Smooth muscle cell of the pulmonary artery (primary cell): ENCODE data around the gene MYO5A. TPM values are rescaled to one million over a fixed set of nuclear protein-coding genes. Genes with fewer than 3 reads are reported as not detected.

Experiments
- total RNA-seq: library from RNA; depleted of rRNA; stranded (reverse); fragments of >200 nt; gene quantifications from 2 replicates; pipeline ENCODE4 v1.2.3, GENCODE V29; 2014

MYO5A gene
- 53.4 and 81.6 TPM in 2 replicates for total RNA-seq

DNA sequence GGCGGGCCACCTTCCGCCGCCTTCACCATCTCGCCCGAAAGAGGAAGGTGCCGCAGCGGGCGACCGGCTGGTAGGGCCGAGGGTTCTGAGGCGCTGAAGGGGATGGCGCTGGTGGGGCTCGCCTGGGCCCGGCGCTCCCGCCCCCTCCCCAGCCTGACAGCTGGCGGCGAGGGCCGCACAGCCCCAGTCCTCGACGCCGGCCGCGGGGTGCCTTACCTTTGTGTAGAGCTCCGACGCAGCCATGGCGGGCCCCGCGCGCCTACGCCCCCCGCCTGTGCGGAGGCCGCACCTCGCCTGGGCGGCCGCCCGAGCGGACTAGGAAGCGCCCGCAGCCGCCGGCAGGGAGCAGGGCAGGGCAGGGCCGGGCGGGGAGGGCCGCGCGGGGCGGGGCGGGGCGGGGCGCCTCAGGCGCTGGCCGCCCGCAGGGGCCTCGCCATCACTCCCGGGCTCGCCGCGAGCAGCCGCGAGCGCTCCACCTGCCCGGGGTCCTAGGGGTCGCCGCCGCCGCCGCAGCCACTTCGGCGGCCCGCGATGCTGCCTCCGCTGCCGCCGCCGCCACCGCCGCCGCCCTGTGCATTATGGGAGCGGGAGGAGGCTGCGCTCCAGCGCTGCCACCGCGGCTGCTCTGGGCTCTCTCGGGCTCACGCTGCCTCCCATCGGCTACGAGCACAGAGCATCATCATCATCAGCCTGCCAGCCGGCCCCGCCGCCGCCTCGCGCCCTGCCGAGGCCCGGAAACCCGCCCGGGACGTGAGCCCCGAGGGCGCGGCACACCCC is at the start of gene MYO5A:
Gene MYO5A (minus strand): TSS at position 317 of the 777 bp plus-strand sequence. CDS start 74 bp downstream, at position 243.

DNA sequence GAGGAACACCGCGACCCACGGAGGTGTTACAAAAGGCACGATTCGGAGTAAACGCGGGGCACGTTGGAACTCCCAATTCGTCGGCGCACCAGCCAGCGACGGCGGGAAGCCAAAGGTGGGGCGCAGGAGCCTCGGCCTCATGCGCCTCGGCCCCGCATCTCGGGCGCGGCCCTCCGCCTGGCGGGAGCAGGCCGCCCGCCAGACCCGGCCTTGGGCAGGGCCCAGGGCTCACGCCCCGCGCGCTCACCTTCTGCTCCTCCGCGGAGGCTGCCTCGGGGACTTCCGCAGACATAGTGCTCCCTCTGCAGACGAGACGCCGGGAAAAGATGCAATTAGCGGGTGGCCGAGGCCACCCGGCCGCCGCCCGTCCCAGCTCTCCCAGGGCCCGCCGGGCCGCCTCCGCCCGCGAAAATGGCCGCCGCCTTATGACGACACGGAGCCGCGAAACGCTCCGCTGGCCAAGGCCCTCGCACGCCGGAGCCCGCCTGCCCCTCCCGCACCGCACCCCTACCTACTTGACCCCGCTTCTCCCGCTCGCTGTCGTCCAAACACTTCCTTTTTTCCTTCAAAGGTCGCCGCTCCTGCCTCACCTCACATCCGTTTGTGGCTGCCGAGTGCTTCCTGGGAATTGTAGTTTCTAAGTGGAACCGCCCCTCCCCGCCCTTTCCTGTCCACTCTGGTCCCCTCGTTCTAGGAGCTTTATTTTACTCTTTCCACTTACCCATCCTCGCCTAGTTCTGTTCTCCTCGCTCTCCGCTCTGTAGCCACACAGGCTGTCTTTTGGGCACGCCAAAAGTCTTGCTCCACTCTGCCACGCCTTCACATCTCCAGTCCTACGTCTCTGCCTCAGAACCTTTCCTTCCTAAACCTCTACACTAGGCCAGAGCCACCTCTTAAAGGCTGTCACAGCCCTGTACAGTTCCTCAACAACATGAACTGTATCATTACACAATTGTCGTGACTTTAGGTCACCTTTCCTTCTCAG is 40.2 kb upstream of the MYO5A start, which contains the start of gene ARPP19:
Gene ARPP19 (minus strand): TSS at position 430 of the 985 bp plus-strand sequence. CDS start 138 bp downstream, at position 292.

DNA sequence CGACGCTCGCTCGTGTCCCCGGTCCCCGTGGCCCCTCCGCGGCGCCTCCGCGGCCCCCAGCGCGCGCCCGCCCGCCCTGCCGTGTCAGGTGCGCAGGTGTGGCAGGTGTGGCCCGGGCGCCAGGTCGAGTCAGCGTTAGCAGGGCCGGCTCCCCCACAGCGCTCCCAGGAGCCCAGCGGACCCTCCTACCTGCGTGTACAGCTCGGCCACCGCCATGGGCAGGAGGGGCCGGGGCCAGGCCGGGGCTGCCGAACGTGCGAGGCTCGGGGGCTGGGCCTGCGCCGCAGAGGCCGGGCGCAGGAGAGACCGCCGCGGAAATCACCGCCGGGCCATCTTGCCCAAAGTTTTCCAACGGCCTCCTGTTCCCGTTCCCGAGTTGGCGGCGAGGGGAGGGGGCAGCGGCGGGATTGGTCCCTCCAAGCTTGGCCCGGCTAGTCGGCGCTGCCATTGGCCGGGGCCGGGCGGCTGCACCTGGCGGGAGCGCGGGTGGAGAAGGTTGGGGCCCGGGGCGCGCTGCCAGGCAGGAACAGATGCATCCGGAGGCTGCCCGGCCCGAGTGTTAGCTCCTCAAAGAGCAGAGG is 233.2 kb downstream of the MYO5A start, which contains the start of gene MYO5C:
Gene MYO5C (minus strand): TSS at position 384 of the 581 bp plus-strand sequence. CDS start 168 bp downstream, at position 216.

Other genes with a start within 250 kb of the MYO5A start
- gene MYO5C, start 233.1 kb downstream of the MYO5A start, total RNA-seq, result 0.07 and 0.10 TPM in 2 replicates
- 90.8 and 93.1 TPM in 2 replicates for gene ARPP19, start 40.1 kb upstream of the MYO5A start, total RNA-seq
- 20.3 and 28.9 TPM in 2 replicates for gene ATOSA, start 150.5 kb upstream of the MYO5A start, total RNA-seq